NK-92 (cell line): ENCODE data around the gene PRKAG1.

Experiments
- DNase-seq: peaks from one replicate; lab custom pipeline; 2025; ENCODE audit not compliant: unreplicated experiment; lab: John Stamatoyannopoulos, UW

PRKAG1 gene

GRCh38 chr12:48969160-48969771 is 49.3 kb downstream of the PRKAG1 start:
- no peak for DNase-seq

GRCh38 chr12:48968467-48968866 is 50.1 kb downstream of the PRKAG1 start:
- DNase-seq, result no peak

- no peak for DNase-seq
These were observed 50.6 kb downstream of the PRKAG1 start for GRCh38 chr12:48967991-48968390.

- no peak for DNase-seq
These were observed 52.2 kb downstream of the PRKAG1 start for GRCh38 chr12:48966177-48966895.

GRCh38 chr12:48965298-48965838 is 53.2 kb downstream of the PRKAG1 start:
- no peak for DNase-seq

GRCh38 chr12:48961801-48962200 is 56.8 kb downstream of the PRKAG1 start:
- DNase-seq, result no peak

- DNase-seq, result no peak
These were observed 57.2 kb downstream of the PRKAG1 start for GRCh38 chr12:48961331-48961730.

GRCh38 chr12:48960834-48961233 is 57.7 kb downstream of the PRKAG1 start:
- no peak for DNase-seq

GRCh38 chr12:48958049-48958388 is 60.6 kb downstream of the PRKAG1 start:
- DNase-seq, result no peak

GRCh38 chr12:48957141-48958048 is 61.2 kb downstream of the PRKAG1 start, which contains the start of gene ARF3:
Gene ARF3, minus strand, starts transcription at chr12:48957487. Its CDS starts 16,392 bp downstream, at chr12:48941095.
- DNase-seq, result peak; percentile 54

- DNase-seq, result no peak
These were observed 62.1 kb downstream of the PRKAG1 start for GRCh38 chr12:48956279-48957140.

GRCh38 chr12:48954841-48955501 is 63.6 kb downstream of the PRKAG1 start:
- no peak for DNase-seq

- no peak for DNase-seq
These were observed 64.5 kb downstream of the PRKAG1 start for GRCh38 chr12:48954061-48954460.

GRCh38 chr12:48952691-48953090 is 65.9 kb downstream of the PRKAG1 start:
- no peak for DNase-seq
